Endothelial cell (in vitro differentiated cells): ENCODE measurements around the gene MFSD6. TPM values are rescaled to one million over a fixed set of nuclear protein-coding genes. Genes with fewer than 3 reads are reported as not detected.
"Not testable (repeated sequence)": the region's sequence is repeated elsewhere in the genome, so short reads cannot be mapped to it uniquely, and the experiment has no call there.

Source experiments
- DNase-seq: peaks from one replicate; pipeline ENCODE4 v3.0.0; 2021; ENCODE audit warnings: low spot score
- H3K27ac Mint-ChIP-seq: one replicate; pipeline ENCODE4 v1.8.0; 2021; ENCODE audit warnings: mixed read lengths, inconsistent platforms; ENCODE audit not compliant: unreplicated experiment
- H3K27me3 Mint-ChIP-seq: one replicate; pipeline ENCODE4 v1.8.0; 2021; ENCODE audit warnings: mild to moderate bottlenecking, moderate library complexity, mixed read lengths, inconsistent platforms; ENCODE audit not compliant: unreplicated experiment
- H3K36me3 Mint-ChIP-seq: one replicate; pipeline ENCODE4 v1.8.0; 2021; ENCODE audit warnings: mild to moderate bottlenecking, low read depth, mixed read lengths, inconsistent platforms; ENCODE audit not compliant: unreplicated experiment
- H3K4me1 Mint-ChIP-seq: one replicate; pipeline ENCODE4 v1.8.0; 2021; ENCODE audit warnings: mild to moderate bottlenecking, mixed read lengths, inconsistent platforms; ENCODE audit not compliant: unreplicated experiment
- H3K4me3 Mint-ChIP-seq: one replicate; pipeline ENCODE4 v1.8.0; 2021; ENCODE audit warnings: mild to moderate bottlenecking, mixed read lengths, inconsistent platforms; ENCODE audit not compliant: unreplicated experiment
- H3K9me3 Mint-ChIP-seq: one replicate; pipeline ENCODE4 v1.8.0; 2021; ENCODE audit warnings: mixed read lengths, inconsistent platforms; ENCODE audit not compliant: unreplicated experiment
- total RNA-seq: library from RNA; stranded (reverse); fragmentation: NEBNext Ultra II Directional; extraction: Animal tissue kit (Norgen Biotek cat#: 25700); gene quantifications from one replicate; pipeline ENCODE4 v1.2.1, GENCODE V29; 2021; ENCODE audit not compliant: unreplicated experiment
- TF ChIP-seq, protein P1 (sequence below): fragments of 200-600 bp; sonication (generic); IDR thresholded peaks from one replicate; pipeline ENCODE4 v1.5.0; 2021; ENCODE audit warnings: antibody characterized with exemption; ENCODE audit not compliant: unreplicated experiment

MFSD6 gene
- total RNA-seq, 1 donor from 2014 or later = 2.4 TPM

DNA sequence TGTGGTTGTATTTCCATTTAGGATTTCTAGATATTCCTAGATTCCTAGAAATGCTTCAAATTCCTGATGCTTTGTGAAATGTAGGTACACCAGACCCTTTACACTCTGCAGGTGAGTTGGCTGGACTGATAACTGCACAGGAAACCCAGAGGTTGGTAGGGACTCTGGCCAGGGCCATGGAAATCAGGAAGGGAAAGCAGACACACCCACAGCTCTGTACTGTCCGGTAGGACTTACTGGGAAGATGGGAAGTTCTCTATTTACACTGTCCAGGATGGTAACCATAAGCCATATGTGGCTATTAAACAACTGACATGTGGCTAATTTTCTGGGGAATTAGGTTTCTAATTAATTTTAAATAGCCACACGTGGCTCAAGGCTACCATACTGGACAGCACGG is 94.9 kb downstream of the MFSD6 start:
- no peaks in the 10 kb centered on the region for H3K27me3 Mint-ChIP-seq
- no peak overlapping the region for H3K27ac Mint-ChIP-seq
- no peak for DNase-seq
- no peaks in the 10 kb centered on the region for H3K36me3 Mint-ChIP-seq
- TF ChIP-seq, protein P1, sequence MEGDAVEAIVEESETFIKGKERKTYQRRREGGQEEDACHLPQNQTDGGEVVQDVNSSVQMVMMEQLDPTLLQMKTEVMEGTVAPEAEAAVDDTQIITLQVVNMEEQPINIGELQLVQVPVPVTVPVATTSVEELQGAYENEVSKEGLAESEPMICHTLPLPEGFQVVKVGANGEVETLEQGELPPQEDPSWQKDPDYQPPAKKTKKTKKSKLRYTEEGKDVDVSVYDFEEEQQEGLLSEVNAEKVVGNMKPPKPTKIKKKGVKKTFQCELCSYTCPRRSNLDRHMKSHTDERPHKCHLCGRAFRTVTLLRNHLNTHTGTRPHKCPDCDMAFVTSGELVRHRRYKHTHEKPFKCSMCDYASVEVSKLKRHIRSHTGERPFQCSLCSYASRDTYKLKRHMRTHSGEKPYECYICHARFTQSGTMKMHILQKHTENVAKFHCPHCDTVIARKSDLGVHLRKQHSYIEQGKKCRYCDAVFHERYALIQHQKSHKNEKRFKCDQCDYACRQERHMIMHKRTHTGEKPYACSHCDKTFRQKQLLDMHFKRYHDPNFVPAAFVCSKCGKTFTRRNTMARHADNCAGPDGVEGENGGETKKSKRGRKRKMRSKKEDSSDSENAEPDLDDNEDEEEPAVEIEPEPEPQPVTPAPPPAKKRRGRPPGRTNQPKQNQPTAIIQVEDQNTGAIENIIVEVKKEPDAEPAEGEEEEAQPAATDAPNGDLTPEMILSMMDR = no peak
- H3K9me3 Mint-ChIP-seq = no peaks in the 10 kb centered on the region
- H3K4me3 Mint-ChIP-seq = no peak overlapping the region
- H3K4me1 Mint-ChIP-seq = peaks cover 25% of the 10 kb centered on the region

DNA sequence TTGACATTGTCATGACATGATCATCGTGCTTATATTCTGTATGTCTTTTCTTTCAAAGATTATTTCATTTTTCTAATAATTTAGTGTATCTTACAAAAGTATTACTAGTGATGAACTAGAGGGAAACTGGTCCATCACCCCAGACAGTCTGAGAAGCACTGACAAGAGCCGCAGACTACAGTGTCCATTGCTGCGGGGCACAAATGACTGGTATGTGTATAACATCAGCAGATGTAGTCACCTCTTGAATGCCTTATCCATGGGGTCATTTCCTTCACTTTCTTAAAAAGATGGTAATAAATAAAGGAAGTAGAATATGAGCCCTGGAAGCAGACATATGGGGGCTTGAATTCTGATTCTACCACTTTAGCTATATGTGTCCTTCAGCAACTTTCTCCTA is 96.8 kb downstream of the MFSD6 start:
- TF ChIP-seq, protein P1 = no peak
- H3K36me3 Mint-ChIP-seq = no peaks in the 10 kb centered on the region
- H3K27ac Mint-ChIP-seq = no peak overlapping the region
- H3K4me3 Mint-ChIP-seq = no peak overlapping the region
- no peak for DNase-seq
- peaks cover 20% of the 10 kb centered on the region for H3K4me1 Mint-ChIP-seq
- peaks cover 3% of the 10 kb centered on the region for H3K27me3 Mint-ChIP-seq
- no peaks in the 10 kb centered on the region for H3K9me3 Mint-ChIP-seq

DNA sequence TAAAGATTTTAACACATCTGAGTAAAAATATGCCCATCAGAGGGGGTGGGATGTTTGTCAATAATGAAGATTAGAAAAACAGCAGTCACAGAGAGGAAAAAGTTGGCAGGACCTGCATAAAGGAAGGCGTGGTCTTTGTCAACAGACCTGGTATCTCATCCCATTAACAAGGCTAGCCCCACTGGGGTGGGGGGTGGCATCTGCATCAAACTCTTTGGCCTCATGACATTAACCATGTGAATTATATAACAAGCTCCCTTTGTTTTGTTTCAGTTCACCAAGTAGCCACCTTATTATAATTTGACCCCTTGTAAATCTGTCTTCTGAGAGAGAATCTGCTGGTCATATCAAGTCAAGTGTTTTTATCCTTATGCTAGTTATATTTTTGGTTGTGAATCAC is 97.5 kb downstream of the MFSD6 start:
- peaks cover 14% of the 10 kb centered on the region for H3K4me1 Mint-ChIP-seq
- H3K27me3 Mint-ChIP-seq = peaks cover 3% of the 10 kb centered on the region
- no peak overlapping the region for H3K27ac Mint-ChIP-seq
- H3K9me3 Mint-ChIP-seq = no peaks in the 10 kb centered on the region
- DNase-seq = no peak
- TF ChIP-seq, protein P1 = no peak
- no peaks in the 10 kb centered on the region for H3K36me3 Mint-ChIP-seq
- H3K4me3 Mint-ChIP-seq = no peak overlapping the region

DNA sequence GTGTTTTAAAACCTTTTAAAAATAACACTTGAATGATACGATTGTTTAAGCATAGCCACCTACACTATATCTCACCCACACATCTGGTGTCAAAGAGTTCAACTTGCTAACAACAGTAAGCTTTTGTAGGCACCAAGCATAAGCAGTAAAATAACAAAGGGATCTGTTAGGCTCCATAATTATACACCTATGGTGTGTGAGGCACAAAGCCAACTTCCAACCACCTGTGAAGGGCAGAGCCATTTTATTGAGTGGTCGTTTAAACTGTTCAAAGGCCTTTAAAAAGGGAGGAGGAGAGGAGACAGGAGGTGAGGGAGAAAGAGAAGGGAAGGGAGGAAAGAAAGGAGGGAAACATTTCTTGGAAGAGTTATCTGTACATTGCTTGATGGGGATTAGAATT is 98.5 kb downstream of the MFSD6 start:
- Mint-ChIP-seq H3K4me1 (peaks cover 8% of the 10 kb centered on the region), H3K36me3 (no peaks in the 10 kb centered on the region), H3K27me3 (peaks cover 3% of the 10 kb centered on the region), H3K4me3 (no peak overlapping the region), H3K27ac (no peak overlapping the region), H3K9me3 (no peaks in the 10 kb centered on the region)
- TF ChIP-seq, protein P1 = no peak
- DNase-seq = no peak

DNA sequence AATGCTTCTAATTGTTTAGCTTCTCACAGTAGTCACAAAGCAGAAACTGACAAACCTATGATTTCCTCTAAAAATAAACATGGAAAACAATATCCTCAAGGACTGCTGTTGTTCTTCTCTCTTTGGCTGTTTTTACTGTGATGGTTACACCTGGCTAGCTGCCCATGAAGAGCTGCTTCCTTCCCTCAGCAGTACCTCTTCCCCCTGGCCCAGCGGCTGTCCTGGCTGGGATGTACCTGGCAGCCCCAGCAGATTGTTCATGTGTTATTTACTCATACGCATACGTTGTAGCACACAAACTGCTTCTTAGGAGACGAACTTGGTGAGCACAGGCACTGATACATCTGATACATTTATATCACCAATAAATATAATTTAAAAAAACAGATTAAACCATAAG is 99.0 kb downstream of the MFSD6 start:
- H3K9me3 Mint-ChIP-seq = no peaks in the 10 kb centered on the region
- TF ChIP-seq, protein P1 = no peak
- no peak overlapping the region for H3K27ac Mint-ChIP-seq
- no peaks in the 10 kb centered on the region for H3K36me3 Mint-ChIP-seq
- peaks cover 3% of the 10 kb centered on the region for H3K27me3 Mint-ChIP-seq
- peaks cover 8% of the 10 kb centered on the region for H3K4me1 Mint-ChIP-seq
- no peak overlapping the region for H3K4me3 Mint-ChIP-seq
- DNase-seq = no peak

DNA sequence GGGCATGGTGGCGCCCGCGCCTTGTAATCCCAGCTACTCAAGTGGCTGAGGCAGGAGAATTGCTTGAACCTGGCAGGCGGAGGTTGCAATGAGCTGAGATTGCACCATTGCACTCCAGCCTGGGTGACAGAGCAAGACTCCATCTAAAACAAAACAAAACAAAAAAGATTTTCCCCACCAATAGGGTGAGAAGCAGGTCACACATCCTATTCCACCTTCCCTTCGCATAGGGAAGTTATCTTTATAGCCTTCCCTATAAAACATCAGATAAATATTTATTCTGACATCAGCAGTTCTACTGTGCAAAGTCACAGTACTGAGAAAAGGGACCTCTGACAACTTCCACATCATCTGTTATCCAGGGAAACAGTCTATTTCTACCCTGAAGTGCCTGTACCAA is 101.7 kb downstream of the MFSD6 start:
- not testable (repeated sequence) for DNase-seq, H3K27me3 Mint-ChIP-seq, H3K9me3 Mint-ChIP-seq, H3K36me3 Mint-ChIP-seq, H3K4me3 Mint-ChIP-seq, H3K27ac Mint-ChIP-seq, H3K4me1 Mint-ChIP-seq
